ENCODE results near the gene HOXD9. TPM values are rescaled to one million over a fixed set of nuclear protein-coding genes. Genes with fewer than 3 reads are reported as not detected.
A peak's percentile ranks its signal among the peaks of the same experiment; 100 is the strongest.

The HOXD9 gene
- total RNA-seq, 1 experiment from 2014 or later: not detected

- TF ChIP-seq MXD4 (CRISPR knock-in tag; IDR thresholded peaks at IDR 0.05; ENCODE audit: borderline replicate concordance): no peak
- TF ChIP-seq NR1H2 (CRISPR knock-in tag; IDR thresholded peaks at IDR 0.05): no peak
Observed at GRCh38 chr2:176159663-176160250, 37.2 kb downstream of the HOXD9 start (continued).

- peak; percentile 5 for ATAC-seq
- peaks cover 2% of the 10 kb centered on the region; the same call in 1 of the 2 replicates for H3K36me3 Mint-ChIP-seq
- H3K27ac Mint-ChIP-seq: no peak overlapping the region
- H3K9me3 Mint-ChIP-seq: no peaks in the 10 kb centered on the region
- H3K4me3 Mint-ChIP-seq: peak overlapping the region; percentile 22
- no peak for DNase-seq (ENCODE audit: low spot score)
- ChIA-PET CTCF (interaction anchor here (0.9 to 1.5 kb wide), 7 partner anchors 19 to 394 kb away, joined by 3 to 8 read pairs (median 3); no protein-coding TSS in a partner anchor), POLR2A (interaction anchor here (1.0 to 1.5 kb wide), 2 partner anchors 11 to 16 kb away, joined by 3 to 7 read pairs; no protein-coding TSS in a partner anchor)
- peaks cover 39% of the 10 kb centered on the region for H3K4me1 Mint-ChIP-seq
- peaks cover 100% of the 10 kb centered on the region for H3K27me3 Mint-ChIP-seq (ENCODE audit: low read depth)
- TF ChIP-seq ZNF263 (CRISPR knock-in tag; IDR thresholded peaks at IDR 0.05; ENCODE audit: low read depth) (no peak), ERG (CRISPR knock-in tag; IDR thresholded peaks at IDR 0.05) (no peak), TEAD1 (CRISPR knock-in tag; IDR thresholded peaks at IDR 0.05) (no peak), ZBTB43 (CRISPR knock-in tag; IDR thresholded peaks at IDR 0.05) (no peak), ATF1 (CRISPR knock-in tag; IDR thresholded peaks at IDR 0.05) (no peak), JAZF1 (CRISPR knock-in tag; IDR thresholded peaks at IDR 0.05) (no peak), IRF1 (CRISPR knock-in tag; IDR thresholded peaks at IDR 0.05) (no peak), CBFB (CRISPR knock-in tag; IDR thresholded peaks at IDR 0.05; ENCODE audit: low read depth) (no peak), PRDM15 (CRISPR knock-in tag; IDR thresholded peaks at IDR 0.05) (no peak), NR1H2 (CRISPR knock-in tag; IDR thresholded peaks at IDR 0.05) (no peak), FOXK1 (CRISPR knock-in tag; IDR thresholded peaks at IDR 0.05) (no peak), USF2 (CRISPR knock-in tag; IDR thresholded peaks at IDR 0.05) (peak; percentile 61), PREB (CRISPR knock-in tag; IDR thresholded peaks at IDR 0.05; ENCODE audit: borderline replicate concordance) (no peak), ZNF219 (CRISPR knock-in tag; IDR thresholded peaks at IDR 0.05; ENCODE audit: borderline replicate concordance) (no peak), NR2C2 (CRISPR knock-in tag; IDR thresholded peaks at IDR 0.05) (no peak), CTCF (IDR thresholded peaks at IDR 0.05) (no peak), USF1 (CRISPR knock-in tag; IDR thresholded peaks at IDR 0.05) (peak; percentile 30; the same call in 1 of the 2 replicates), CDX4 (CRISPR knock-in tag; IDR thresholded peaks at IDR 0.05; ENCODE audit: borderline replicate concordance) (no peak)
Observed at GRCh38 chr2:176160251-176160985, 37.9 kb downstream of the HOXD9 start.

All from WTC11 (cell line).